Uterus (tissue), 4 donors: Measurements from ENCODE around the gene MT1M. TPM values are rescaled to one million over a fixed set of nuclear protein-coding genes. Genes with fewer than 3 reads are reported as not detected.
"Not testable (repeated sequence)": the region's sequence is repeated elsewhere in the genome, so short reads cannot be mapped to it uniquely, and the experiment has no call there.

ENCODE experiments used
- DNase-seq, 2 donors: peaks; one replicate each; pipeline ENCODE4 v3.0.0-alpha.2; 2019 to 2020
- H3K27ac ChIP-seq, 2 donors: fragments of 200-600 bp; sonication (generic); 1 replicate in 1 of 2; 2 replicates in 1 of 2; pipeline ENCODE4 v1.5.1; 2016 to 2018
- H3K27me3 ChIP-seq, 2 donors: fragments of 200-600 bp; sonication (generic); one replicate each; pipeline ENCODE4 v1.5.1; 2018 to 2019; ENCODE audit warnings: control low read depth in 1 of 2
- H3K36me3 ChIP-seq, 2 donors: fragments of 200-600 bp; sonication (generic); one replicate each; pipeline ENCODE4 v1.5.1; 2019; ENCODE audit warnings: control low read depth in 1 of 2
- H3K4me1 ChIP-seq, 2 donors: fragments of 200-600 bp; sonication (generic); one replicate each; pipeline ENCODE4 v1.5.1; 2018 to 2019; ENCODE audit warnings: control low read depth in 1 of 2
- H3K4me3 ChIP-seq, 2 donors: fragments of 200-600 bp; sonication (generic); 1 replicate in 1 of 2; 2 replicates in 1 of 2; pipeline ENCODE4 v1.5.1; 2018 to 2019; ENCODE audit warnings: mild to moderate bottlenecking in 1 of 2
- H3K9me3 ChIP-seq, 2 donors: fragments of 200-600 bp; sonication (generic); one replicate each; pipeline ENCODE4 v1.5.1; 2019; ENCODE audit warnings: control low read depth in 1 of 2
- POLR2A ChIP-seq, 2 donors: fragments of 450-650 bp; IDR thresholded peaks; one replicate each; pipeline ENCODE4 v1.6.1; 2016; ENCODE audit warnings: antibody characterized with exemption in 2 of 2, mild to moderate bottlenecking in 1 of 2, moderate library complexity in 1 of 2
- intact Hi-C: fragments of 100-400 bp; cut with DNase I; formaldehyde crosslinking; loops from one replicate; pipeline ENCODE4 v1.15.1; 2023; ENCODE audit warnings: low total_unique reads
- total RNA-seq, 4 donors: library from RNA; depleted of rRNA in 3 of 4; stranded (reverse); fragments of >200 nt in 3 of 4; gene quantifications; one replicate each; pipeline versions ENCODE4 v1.1.0 to v1.2.4, GENCODE V29; 2014 to 2023
- TF ChIP-seq, protein P1 (sequence below), 4 experiments: fragments of 200-600 bp in 2 of 4; fragments of 450-650 bp in 2 of 4; sonication (generic) in 2 of 4; IDR thresholded peaks; one replicate each; pipeline ENCODE4 v1.5.1; 2016 to 2019; ENCODE audit warnings: antibody characterized with exemption in 4 of 4, mild to moderate bottlenecking in 2 of 4, moderate library complexity in 1 of 4
- donor health status: DM: yes; HTN: yes; CAD: no.

Gene MT1M
- total RNA-seq, 4 donors from 2014 or later: 6.2 to 16.6 TPM; not detected in 2

DNA sequence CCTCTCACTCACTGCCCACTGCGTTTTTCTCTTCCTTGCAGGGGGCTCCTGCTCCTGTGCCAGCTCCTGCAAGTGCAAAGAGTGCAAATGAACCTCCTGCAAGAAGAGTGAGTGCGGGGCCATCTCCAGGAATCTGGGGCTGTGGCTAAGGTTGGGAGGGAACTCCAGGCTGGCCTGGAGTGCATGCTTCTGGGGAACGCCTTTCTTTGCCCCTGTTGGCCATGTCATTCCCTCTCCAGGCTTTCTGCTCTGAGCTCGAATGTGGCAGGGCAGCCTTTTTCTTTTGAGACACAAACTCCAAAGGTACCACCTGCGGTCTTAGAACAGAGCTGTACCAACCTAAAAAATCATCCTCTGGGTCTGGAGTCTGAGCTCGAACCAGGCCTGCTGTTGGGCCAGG is 14.3 kb upstream of the MT1M start:
- no peaks in the 10 kb centered on the region for H3K36me3 ChIP-seq
- intact Hi-C loops: no loop called here
- H3K4me3 ChIP-seq: no peak overlapping the region
- DNase-seq: no peak
- H3K27me3 ChIP-seq: no peaks in the 10 kb centered on the region
- no peak for TF ChIP-seq POLR2A (IDR thresholded peaks at IDR 0.05)
- TF ChIP-seq, protein P1, sequence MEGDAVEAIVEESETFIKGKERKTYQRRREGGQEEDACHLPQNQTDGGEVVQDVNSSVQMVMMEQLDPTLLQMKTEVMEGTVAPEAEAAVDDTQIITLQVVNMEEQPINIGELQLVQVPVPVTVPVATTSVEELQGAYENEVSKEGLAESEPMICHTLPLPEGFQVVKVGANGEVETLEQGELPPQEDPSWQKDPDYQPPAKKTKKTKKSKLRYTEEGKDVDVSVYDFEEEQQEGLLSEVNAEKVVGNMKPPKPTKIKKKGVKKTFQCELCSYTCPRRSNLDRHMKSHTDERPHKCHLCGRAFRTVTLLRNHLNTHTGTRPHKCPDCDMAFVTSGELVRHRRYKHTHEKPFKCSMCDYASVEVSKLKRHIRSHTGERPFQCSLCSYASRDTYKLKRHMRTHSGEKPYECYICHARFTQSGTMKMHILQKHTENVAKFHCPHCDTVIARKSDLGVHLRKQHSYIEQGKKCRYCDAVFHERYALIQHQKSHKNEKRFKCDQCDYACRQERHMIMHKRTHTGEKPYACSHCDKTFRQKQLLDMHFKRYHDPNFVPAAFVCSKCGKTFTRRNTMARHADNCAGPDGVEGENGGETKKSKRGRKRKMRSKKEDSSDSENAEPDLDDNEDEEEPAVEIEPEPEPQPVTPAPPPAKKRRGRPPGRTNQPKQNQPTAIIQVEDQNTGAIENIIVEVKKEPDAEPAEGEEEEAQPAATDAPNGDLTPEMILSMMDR (IDR thresholded peaks at IDR 0.05): no peak
- peaks cover 0 to 6% of the 10 kb centered on the region in 2 donors for H3K4me1 ChIP-seq
- no peaks in the 10 kb centered on the region for H3K9me3 ChIP-seq
- no peak overlapping the region for H3K27ac ChIP-seq

GRCh38 chr16:56620339-56620897 is 12.0 kb upstream of the MT1M start:
- no peak for DNase-seq
- no peak overlapping the region for H3K4me3 ChIP-seq
- TF ChIP-seq, protein P1 (IDR thresholded peaks at IDR 0.05): no peak
- TF ChIP-seq POLR2A (IDR thresholded peaks at IDR 0.05): no peak
- intact Hi-C loops: no loop called here
- no peak overlapping the region for H3K27ac ChIP-seq
- H3K9me3 ChIP-seq: no peaks in the 10 kb centered on the region
- no peaks in the 10 kb centered on the region for H3K36me3 ChIP-seq
- H3K27me3 ChIP-seq: no peaks in the 10 kb centered on the region
- H3K4me1 ChIP-seq: peaks cover 0 to 6% of the 10 kb centered on the region in 2 donors

DNA sequence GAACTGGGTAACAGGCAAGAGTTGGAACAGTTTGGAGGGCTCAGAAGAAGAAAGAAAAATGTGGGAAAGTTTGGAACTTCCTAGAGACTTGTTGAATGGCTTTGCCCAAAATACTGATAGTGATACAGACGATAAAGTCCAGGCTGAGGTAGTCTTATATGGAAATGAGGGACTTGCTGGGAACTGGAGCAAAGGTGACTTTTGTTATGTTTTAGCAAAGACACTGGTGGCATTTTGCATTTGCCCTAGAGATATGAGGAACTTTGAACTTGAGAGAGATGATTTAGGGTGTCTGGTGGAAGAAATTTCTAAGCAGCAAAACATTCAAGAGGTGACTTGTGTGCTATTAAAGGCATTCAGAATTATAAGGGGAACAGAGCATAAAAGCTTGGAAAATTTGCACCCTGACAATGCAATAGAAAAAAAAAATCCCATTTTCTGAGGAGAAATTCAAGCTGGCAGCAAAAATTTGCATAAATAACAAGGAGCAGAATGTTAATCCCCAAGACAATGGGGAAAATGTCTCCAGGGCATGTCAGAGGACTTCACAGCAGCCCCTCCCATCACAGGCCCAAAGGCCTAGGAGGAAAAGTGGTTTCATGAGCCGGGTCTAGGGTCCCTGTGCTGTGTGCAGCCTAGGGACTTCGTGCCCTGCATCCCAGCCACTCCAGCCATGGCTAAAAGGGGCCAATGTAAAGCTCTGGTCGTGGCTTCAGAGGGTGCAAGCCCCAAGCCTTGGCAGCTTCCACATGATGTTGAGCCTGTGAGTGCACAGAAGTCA is 10.6 kb upstream of the MT1M start:
- H3K27ac ChIP-seq, H3K4me3 ChIP-seq, H3K36me3 ChIP-seq, intact Hi-C loops, H3K9me3 ChIP-seq, H3K4me1 ChIP-seq, DNase-seq, H3K27me3 ChIP-seq: not testable (repeated sequence)

DNA sequence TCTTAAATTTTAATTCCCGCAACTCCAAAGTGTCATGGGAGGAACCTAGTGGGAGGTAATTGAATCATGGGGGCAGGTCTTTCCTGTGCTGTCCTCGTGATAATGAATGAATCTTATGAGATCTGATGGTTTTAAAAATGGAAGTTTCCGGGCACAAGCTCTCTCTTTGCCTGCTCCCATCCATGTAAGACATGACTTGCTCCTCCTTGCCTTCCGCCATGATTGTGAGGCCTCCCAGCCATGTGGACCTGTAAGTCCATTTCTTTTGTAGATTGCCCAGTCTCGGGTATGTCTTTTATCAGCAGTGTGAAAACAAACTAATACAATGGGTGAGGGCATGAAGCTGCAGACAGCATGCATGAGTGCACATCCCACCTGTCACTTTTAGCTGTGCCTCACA is 9.3 kb upstream of the MT1M start:
- intact Hi-C loops, H3K27me3 ChIP-seq, H3K36me3 ChIP-seq, H3K4me3 ChIP-seq, H3K4me1 ChIP-seq, DNase-seq, H3K9me3 ChIP-seq, H3K27ac ChIP-seq: not testable (repeated sequence)

- H3K27me3 ChIP-seq: no peaks in the 10 kb centered on the region
- no peaks in the 10 kb centered on the region for H3K9me3 ChIP-seq
- no peak for DNase-seq
- no peak overlapping the region for H3K27ac ChIP-seq
- intact Hi-C loops: no loop called here
- no peak overlapping the region for H3K4me3 ChIP-seq
- H3K4me1 ChIP-seq: peaks cover 0 to 3% of the 10 kb centered on the region in 2 donors
- no peaks in the 10 kb centered on the region for H3K36me3 ChIP-seq
- TF ChIP-seq, protein P1 (IDR thresholded peaks at IDR 0.05): no peak
- TF ChIP-seq POLR2A (IDR thresholded peaks at IDR 0.05): no peak
Observed at GRCh38 chr16:56623637-56624036, 8.8 kb upstream of the MT1M start.

- Histone ChIP-seq H3K36me3 (no peaks in the 10 kb centered on the region), H3K9me3 (no peaks in the 10 kb centered on the region), H3K27ac (peak within 1 kb of the TSS; percentile 85 to 88), H3K4me3 (peak within 1 kb of the TSS; percentile 46 to 54), H3K27me3 (no peaks in the 10 kb centered on the region), H3K4me1 (peaks cover 0 to 3% of the 10 kb centered on the region in 2 donors)
- TF ChIP-seq, protein P1 (IDR thresholded peaks at IDR 0.05): no peak
- peak; percentile 35 to 66 for TF ChIP-seq POLR2A (IDR thresholded peaks at IDR 0.05)
- intact Hi-C loops: no loop called here
- DNase-seq: peak; percentile 63 to 75
Observed at GRCh38 chr16:56625140-56625942, 7.1 kb upstream of the MT1M start, which contains the start of gene MT1E. Gene MT1E (plus strand): TSS chr16:56625781. CDS start chr16:56625852, 71 bp downstream.
